MCF 10A (cell line): ENCODE data around the gene CREG1. TPM values are rescaled to one million over a fixed set of nuclear protein-coding genes. Genes with fewer than 3 reads are reported as not detected.

Experiments
- BruUV-seq: library from RNA; stranded (reverse); fragments of 400-500 nt; replicated peaks from 2 replicates; lab custom pipeline; 2021; lab: Mats Ljungman, UMichigan
- CTCF ChIA-PET: fragments of 300-600 bp; sonication (Branson Sonifier 250); formaldehyde crosslinking; extraction: SDS; loops from one replicate; lab custom pipeline; 2021; ENCODE audit warnings: antibody characterized with exemption, inconsistent platforms; lab: Yijun Ruan, JAX
- POLR2A ChIA-PET: fragments of 300-600, 350-650 bp; sonication (Branson Sonifier 250); formaldehyde crosslinking; extraction: SDS; loops from one replicate; lab custom pipeline; 2020; ENCODE audit warnings: antibody characterized with exemption, inconsistent platforms; lab: Yijun Ruan, JAX
- DNase-seq: peaks from one replicate; pipeline ENCODE4 v3.0.0-alpha.2; 2018; ENCODE audit not compliant: unreplicated experiment
- H3K27ac Mint-ChIP-seq: one replicate; pipeline ENCODE4 v1.8.0; 2022; ENCODE audit warnings: mild to moderate bottlenecking, low read depth, mixed read lengths; ENCODE audit not compliant: unreplicated experiment
- H3K27me3 Mint-ChIP-seq: one replicate; pipeline ENCODE4 v1.8.0; 2022; ENCODE audit warnings: mixed read lengths; ENCODE audit not compliant: insufficient read depth, unreplicated experiment
- H3K36me3 Mint-ChIP-seq: one replicate; pipeline ENCODE4 v1.8.0; 2022; ENCODE audit warnings: mild to moderate bottlenecking, moderate library complexity, mixed read lengths; ENCODE audit not compliant: insufficient read depth, unreplicated experiment
- H3K4me1 Mint-ChIP-seq: one replicate; pipeline ENCODE4 v1.8.0; 2022; ENCODE audit warnings: mixed read lengths; ENCODE audit not compliant: insufficient read depth, unreplicated experiment
- H3K4me3 Mint-ChIP-seq: one replicate; pipeline ENCODE4 v1.8.0; 2022; ENCODE audit warnings: mild to moderate bottlenecking, moderate library complexity, mixed read lengths; ENCODE audit not compliant: unreplicated experiment
- H3K9me3 Mint-ChIP-seq: one replicate; pipeline ENCODE4 v1.8.0; 2022; ENCODE audit warnings: mixed read lengths; ENCODE audit not compliant: unreplicated experiment
- intact Hi-C: fragments of 100-400 bp; cut with micrococcal nuclease; formaldehyde crosslinking; loops from 2 replicates; pipeline ENCODE4 v1.14.1; 2022
- total RNA-seq: library from RNA; stranded (reverse); gene quantifications from 2 replicates; pipeline ENCODE4 v1.2.3, GENCODE V29; 2022
- TF ChIP-seq, protein P1 (sequence below): fragments of 200-600 bp; IDR thresholded peaks from one replicate; pipeline ENCODE4 v1.8.0; 2022; ENCODE audit warnings: antibody characterized with exemption, mild to moderate bottlenecking; ENCODE audit not compliant: unreplicated experiment

Gene CREG1
- total RNA-seq, 1 experiment from 2014 or later, result 154 TPM

DNA sequence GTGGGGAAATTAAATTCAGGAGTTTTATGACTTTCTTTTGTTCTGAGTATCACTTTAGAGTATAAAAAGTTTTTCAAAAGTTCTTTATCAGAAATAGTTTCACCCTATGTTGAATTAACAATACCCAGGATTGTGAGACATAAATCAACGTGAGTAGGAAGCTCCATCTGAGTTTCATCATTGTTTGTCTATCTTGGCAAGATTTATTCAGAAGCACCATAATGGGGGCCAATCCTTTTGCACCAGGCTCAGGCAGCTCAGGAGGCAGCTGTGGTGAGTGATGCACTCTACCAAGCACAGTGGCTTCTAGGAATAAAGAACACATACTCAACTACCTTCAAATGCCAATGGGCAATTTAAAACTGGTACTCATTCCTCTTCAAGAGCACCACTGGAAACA is 12.0 kb downstream of the CREG1 start:
- Mint-ChIP-seq H3K27ac (peak overlapping the region; percentile 29), H3K36me3 (peaks cover 63% of the 10 kb centered on the region), H3K27me3 (no peaks in the 10 kb centered on the region), H3K4me1 (peaks cover 42% of the 10 kb centered on the region), H3K4me3 (no peak overlapping the region), H3K9me3 (no peaks in the 10 kb centered on the region)
- BruUV-seq, result TSS peak; percentile 96
- POLR2A ChIA-PET, result interaction anchor here (0.6 to 6.7 kb wide), 8 partner anchors 12 to 687 kb away, joined by 3 to 99 read pairs (median 4); partner anchors contain the start of gene CREG1
- intact Hi-C loops, result no loop called here
- TF ChIP-seq, protein P1, sequence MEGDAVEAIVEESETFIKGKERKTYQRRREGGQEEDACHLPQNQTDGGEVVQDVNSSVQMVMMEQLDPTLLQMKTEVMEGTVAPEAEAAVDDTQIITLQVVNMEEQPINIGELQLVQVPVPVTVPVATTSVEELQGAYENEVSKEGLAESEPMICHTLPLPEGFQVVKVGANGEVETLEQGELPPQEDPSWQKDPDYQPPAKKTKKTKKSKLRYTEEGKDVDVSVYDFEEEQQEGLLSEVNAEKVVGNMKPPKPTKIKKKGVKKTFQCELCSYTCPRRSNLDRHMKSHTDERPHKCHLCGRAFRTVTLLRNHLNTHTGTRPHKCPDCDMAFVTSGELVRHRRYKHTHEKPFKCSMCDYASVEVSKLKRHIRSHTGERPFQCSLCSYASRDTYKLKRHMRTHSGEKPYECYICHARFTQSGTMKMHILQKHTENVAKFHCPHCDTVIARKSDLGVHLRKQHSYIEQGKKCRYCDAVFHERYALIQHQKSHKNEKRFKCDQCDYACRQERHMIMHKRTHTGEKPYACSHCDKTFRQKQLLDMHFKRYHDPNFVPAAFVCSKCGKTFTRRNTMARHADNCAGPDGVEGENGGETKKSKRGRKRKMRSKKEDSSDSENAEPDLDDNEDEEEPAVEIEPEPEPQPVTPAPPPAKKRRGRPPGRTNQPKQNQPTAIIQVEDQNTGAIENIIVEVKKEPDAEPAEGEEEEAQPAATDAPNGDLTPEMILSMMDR, result no peak
- peak; percentile 90 for DNase-seq
- CTCF ChIA-PET, result interaction anchor here (0.5 to 6.6 kb wide), 28 partner anchors 11 to 631 kb away, joined by 3 to 139 read pairs (median 4); partner anchors contain the start of gene CREG1

DNA sequence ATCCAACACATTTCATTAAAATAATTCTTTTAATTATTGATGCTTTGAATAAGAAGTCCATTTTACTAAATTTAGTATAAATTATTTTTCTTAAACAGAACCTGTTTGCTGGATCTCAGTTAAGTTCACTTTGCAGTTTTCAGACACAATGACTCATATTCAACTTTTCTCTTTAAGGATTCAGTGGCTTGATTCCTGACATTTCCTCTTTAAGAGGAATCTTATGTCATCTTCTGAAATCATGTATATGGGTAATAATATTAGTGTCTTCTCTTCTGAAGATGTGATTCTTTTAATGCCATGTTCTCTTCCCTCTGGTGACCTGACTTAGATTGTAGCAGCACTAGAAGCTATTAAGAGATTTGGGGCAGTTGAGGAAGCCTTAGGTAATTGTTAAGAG is 12.6 kb downstream of the CREG1 start:
- ChIA-PET CTCF (interaction anchor here (0.5 to 6.6 kb wide), 58 partner anchors 10 to 1925 kb away, joined by 3 to 139 read pairs (median 4); partner anchors contain the start of genes CD247, CREG1 and POU2F1), POLR2A (interaction anchor here (0.6 to 6.7 kb wide), 10 partner anchors 8 to 686 kb away, joined by 3 to 99 read pairs (median 3); partner anchors contain the start of gene CREG1)
- intact Hi-C loops, result no loop called here
- Mint-ChIP-seq H3K27me3 (no peaks in the 10 kb centered on the region), H3K9me3 (no peaks in the 10 kb centered on the region), H3K36me3 (peaks cover 62% of the 10 kb centered on the region), H3K4me3 (no peak overlapping the region), H3K4me1 (peaks cover 42% of the 10 kb centered on the region), H3K27ac (peak overlapping the region; percentile 29)
- DNase-seq, result no peak
- TF ChIP-seq, protein P1, result no peak
- no TSS peak for BruUV-seq

DNA sequence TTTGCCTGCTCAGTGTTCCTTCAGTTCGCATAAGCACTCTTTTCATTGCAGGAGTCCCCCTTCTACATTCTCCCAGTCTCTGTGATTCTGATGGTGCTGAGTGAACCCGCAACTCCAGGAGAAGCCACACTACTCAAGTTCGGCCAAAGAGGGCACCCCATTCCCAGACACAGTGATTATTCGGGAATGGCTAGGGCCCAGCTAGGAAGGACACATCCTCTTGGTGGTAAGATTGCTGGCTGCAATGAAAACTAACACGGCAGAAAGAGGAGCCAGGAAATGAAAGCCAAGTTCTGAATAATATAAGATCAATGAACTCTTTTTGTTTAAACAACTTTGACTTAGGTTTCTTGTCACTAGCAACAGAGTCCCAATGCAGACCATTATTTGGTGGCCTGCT is 14.9 kb downstream of the CREG1 start:
- DNase-seq, result no peak
- H3K36me3 Mint-ChIP-seq, result peaks cover 49% of the 10 kb centered on the region
- no peak overlapping the region for H3K4me3 Mint-ChIP-seq
- TF ChIP-seq, protein P1, result no peak
- intact Hi-C loops, result no loop called here
- no peaks in the 10 kb centered on the region for H3K9me3 Mint-ChIP-seq
- ChIA-PET CTCF (interaction anchor here (0.7 to 2.6 kb wide), 5 partner anchors 11 to 270 kb away, joined by 3 to 19 read pairs (median 3); no protein-coding TSS in a partner anchor), POLR2A (interaction anchor here (0.6 to 1.1 kb wide), 2 partner anchors 10 to 124 kb away, joined by 3 to 5 read pairs; no protein-coding TSS in a partner anchor)
- H3K4me1 Mint-ChIP-seq, result peaks cover 34% of the 10 kb centered on the region
- no peak overlapping the region for H3K27ac Mint-ChIP-seq
- no TSS peak for BruUV-seq
- no peaks in the 10 kb centered on the region for H3K27me3 Mint-ChIP-seq

DNA sequence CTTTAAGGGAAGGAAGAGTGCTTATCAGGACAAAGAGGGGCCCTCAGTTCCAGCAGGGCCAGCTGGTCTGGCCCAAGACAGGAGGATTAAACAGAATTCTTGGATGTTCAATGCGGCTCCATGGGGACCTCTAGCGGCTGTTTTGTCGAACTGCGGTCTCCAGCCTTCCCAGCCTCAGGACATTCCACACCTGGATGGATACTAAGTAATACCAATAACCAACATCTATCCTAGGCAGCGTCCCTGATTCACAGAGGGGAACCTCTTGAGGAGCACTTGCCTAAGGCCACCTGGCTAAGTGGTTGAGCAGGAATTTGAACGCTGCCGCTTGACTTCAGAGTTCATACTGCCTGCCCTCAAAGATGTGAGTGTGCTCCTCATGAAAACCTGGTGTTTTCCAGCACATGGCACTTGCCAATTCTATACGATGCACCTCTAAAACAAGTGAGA is 19.7 kb downstream of the CREG1 start:
- TF ChIP-seq, protein P1, result peak; percentile 97
- Mint-ChIP-seq H3K4me1 (peaks cover 5% of the 10 kb centered on the region), H3K27ac (no peak overlapping the region), H3K9me3 (no peaks in the 10 kb centered on the region), H3K27me3 (no peaks in the 10 kb centered on the region), H3K4me3 (no peak overlapping the region), H3K36me3 (peaks cover 18% of the 10 kb centered on the region)
- no TSS peak for BruUV-seq
- ChIA-PET POLR2A (interaction anchor here (0.8 to 2.8 kb wide), 11 partner anchors 9 to 314 kb away, joined by 3 to 26 read pairs (median 4); partner anchors contain the start of genes CREG1 and POU2F1), CTCF (interaction anchor here (0.5 to 10.6 kb wide), 104 partner anchors 9 to 1925 kb away, joined by 3 to 91 read pairs (median 5); partner anchors contain the start of genes CD247, CREG1 and POU2F1)
- DNase-seq, result peak; percentile 90
- intact Hi-C loops, result loop anchor here (1.0 to 5.0 kb wide), 8 partner anchors 17 to 622 kb away; partner anchors contain the start of gene POU2F1
